Stimulated activated CD8-positive, alpha-beta memory T cell treated with anti-CD3 and anti-CD28 coated beads, Interleukin-7, amount 100 ng/mL, for 48 hours (primary cell): ENCODE measurements around the gene TREM1.
A peak's percentile ranks its signal among the peaks of the same experiment; 100 is the strongest.
"Not testable (repeated sequence)": the region's sequence is repeated elsewhere in the genome, so short reads cannot be mapped to it uniquely, and the experiment has no call there.

Experiments
- DNase-seq, 2 donors: peaks; one replicate each; pipeline ENCODE4 v3.0.0-alpha.2; 2020; ENCODE audit warnings: low read depth in 1 of 2; ENCODE audit errors: extremely low read depth in 1 of 2

TREM1 gene

GRCh38 chr6:41298785-41299502 lies 12.5 kb upstream of the TREM1 start:
- no peak for DNase-seq

GRCh38 chr6:41297248-41297647 lies 10.8 kb upstream of the TREM1 start:
- DNase-seq, result not testable (repeated sequence)

GRCh38 chr6:41294214-41294872 lies 7.9 kb upstream of the TREM1 start:
- no peak for DNase-seq

- DNase-seq, result no peak
These were observed 5.2 kb upstream of the TREM1 start for GRCh38 chr6:41291717-41292116.

GRCh38 chr6:41289815-41290214 lies 3.3 kb upstream of the TREM1 start:
- DNase-seq, result no peak

GRCh38 chr6:41288754-41289129 lies 2.3 kb upstream of the TREM1 start:
- no peak for DNase-seq

GRCh38 chr6:41288030-41288753 lies 1.7 kb upstream of the TREM1 start:
- no peak for DNase-seq

- no peak for DNase-seq
These were observed 1.8 kb downstream of the TREM1 start for GRCh38 chr6:41284726-41285125.

- no peak for DNase-seq
These were observed 2.9 kb downstream of the TREM1 start for GRCh38 chr6:41283600-41283999.

- no peak for DNase-seq
These were observed 6.0 kb downstream of the TREM1 start for GRCh38 chr6:41280381-41281057.

GRCh38 chr6:41278699-41279405 lies 7.6 kb downstream of the TREM1 start:
- DNase-seq, result peak; percentile 8 to 45

- no peak for DNase-seq
These were observed 8.9 kb downstream of the TREM1 start for GRCh38 chr6:41277605-41278004.

GRCh38 chr6:41275489-41275888 lies 11.0 kb downstream of the TREM1 start:
- no peak for DNase-seq

GRCh38 chr6:41274256-41274655 lies 12.2 kb downstream of the TREM1 start:
- no peak for DNase-seq

- DNase-seq, result no peak
These were observed 12.8 kb downstream of the TREM1 start for GRCh38 chr6:41273714-41274113.

- DNase-seq, result no peak
These were observed 13.8 kb downstream of the TREM1 start for GRCh38 chr6:41272591-41273240.

- no peak for DNase-seq
These were observed 14.5 kb downstream of the TREM1 start for GRCh38 chr6:41271901-41272395.

GRCh38 chr6:41269716-41270115 lies 16.8 kb downstream of the TREM1 start:
- DNase-seq, result no peak

GRCh38 chr6:41269166-41269565 lies 17.3 kb downstream of the TREM1 start:
- DNase-seq, result no peak

- no peak for DNase-seq
These were observed 18.0 kb downstream of the TREM1 start for GRCh38 chr6:41268478-41268877.
